Activated CD4-positive, alpha-beta T cell treated with anti-CD3 and anti-CD28 coated beads for 24 hours (primary cell): ENCODE measurements around the gene ADD2.

ENCODE experiments used
- DNase-seq, 2 donors: peaks; one replicate each; pipeline ENCODE4 v3.0.0-alpha.2; 2020; ENCODE audit warnings: low read depth in 2 of 2

The ADD2 gene

DNA sequence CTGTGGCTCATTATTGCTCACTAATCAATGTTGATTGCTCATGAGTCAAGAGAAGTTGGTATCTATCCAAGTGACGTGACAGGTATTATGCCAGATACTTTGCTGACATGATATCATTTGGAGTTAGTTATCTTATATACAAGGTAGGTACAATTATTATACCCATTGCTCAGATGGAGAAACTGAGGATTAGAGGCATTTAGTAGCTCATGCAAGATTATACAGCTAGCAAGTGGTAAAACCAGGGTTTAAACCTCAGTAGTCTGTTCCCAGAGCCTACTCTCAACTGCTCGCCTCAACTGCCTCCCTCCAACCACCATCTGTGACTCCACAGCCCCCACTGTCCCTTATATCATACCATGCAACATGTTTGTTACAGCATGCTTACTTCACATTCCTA is 16.3 kb upstream of the ADD2 start:
- DNase-seq: no peak

DNA sequence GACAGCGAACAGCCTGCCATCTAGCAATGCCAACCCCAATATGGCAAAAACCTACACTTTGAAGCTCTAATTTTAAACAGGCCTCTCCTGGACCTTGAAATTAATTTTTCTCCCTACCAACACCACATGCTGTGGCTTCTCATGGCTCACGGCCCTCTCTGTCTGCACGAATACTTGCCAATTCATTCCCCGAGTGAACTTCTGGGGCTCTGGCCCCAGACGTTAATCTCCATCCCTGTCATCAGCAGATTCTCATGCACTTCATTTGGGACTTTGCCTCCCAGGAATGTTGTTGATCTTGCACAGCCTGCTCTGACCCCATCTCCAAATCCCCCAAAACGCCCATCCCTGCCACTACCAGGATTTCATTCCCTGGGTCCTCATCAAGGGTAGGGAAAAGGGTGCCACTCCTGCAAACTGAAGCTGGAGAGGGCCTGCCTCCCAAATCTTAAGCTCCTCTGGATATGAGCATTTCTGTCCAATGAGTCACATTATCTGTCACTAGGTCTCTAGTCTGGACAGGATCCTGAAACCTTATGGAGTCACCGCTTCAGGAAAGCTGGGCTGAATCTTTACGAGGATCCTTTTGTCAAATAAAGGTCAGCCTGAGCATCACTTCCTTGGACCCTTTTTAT is 12.0 kb upstream of the ADD2 start:
- DNase-seq: no peak

DNA sequence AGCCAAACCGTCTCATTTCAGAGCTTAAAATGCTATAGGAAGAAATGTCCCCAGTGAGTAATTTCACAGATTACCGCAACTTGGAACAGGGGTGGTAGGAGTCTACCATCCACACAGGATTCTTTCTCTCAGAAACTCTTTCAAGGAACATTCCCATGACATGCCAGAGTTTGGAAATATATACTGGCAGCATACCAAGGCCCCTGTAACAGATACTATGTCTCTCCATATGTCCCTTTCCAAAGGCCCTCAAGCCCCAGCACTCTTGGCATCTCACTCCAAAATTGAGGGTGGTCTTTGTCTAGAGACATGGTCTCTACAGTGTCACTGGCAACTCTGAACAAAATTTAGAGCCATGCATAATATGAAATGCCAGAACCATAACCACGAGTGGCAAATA is 11.5 kb upstream of the ADD2 start:
- no peak for DNase-seq

DNA sequence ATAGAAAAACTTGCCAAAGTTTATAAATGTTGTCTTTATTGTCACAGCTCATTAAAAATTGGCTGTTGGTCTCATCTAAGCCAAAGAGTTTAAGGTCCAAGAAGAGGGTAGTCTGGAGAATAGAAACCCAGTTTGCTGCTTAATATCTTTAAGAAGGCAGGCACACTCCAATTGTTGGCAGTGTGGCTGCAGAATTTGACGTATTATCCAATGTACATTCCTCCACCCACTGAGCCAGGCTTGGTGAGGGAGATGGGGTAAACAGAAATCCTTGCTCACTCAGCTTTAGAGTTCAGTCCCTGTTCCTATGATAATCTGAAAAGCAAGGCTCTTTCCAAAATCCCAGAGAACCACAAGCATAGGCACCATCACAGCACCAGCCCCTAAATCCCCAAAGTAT is 10.7 kb upstream of the ADD2 start:
- no peak for DNase-seq

DNA sequence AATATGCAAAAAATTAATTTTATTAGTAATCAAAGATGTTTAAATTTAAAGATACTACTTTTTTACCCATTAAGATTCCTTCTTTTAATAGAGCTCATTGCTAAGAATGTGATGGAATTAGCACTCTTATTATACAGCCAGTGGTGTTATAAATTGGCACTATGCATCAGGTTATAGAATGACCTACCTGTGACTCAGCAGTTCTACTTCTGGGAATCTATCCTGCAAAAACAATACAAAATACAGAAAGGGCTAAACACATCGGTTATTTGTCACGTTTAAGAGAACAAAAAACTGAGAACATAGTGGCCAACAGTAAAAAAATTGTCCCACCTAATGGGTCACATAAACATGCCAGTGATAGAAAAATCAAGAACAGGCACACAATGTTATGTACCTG is 9.4 kb upstream of the ADD2 start:
- no peak for DNase-seq

DNA sequence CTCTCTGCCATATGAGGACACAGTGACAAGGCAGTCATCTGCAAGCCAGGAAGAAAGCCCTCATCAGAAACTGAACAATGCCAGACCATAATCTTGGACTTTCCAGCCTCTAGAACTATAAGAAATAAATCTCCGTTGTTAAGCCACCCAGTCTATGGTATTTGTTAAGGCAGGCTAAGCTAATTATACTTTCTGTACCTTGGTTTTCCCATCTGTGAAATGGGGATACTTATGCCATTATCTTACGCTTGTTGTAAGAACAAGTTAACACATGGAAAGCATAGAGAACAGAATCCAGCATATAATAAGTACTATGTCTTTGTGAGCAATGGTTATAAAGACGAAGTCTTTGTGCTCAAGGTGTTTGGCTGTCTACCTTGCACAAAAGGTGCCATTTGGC is 8.3 kb upstream of the ADD2 start:
- DNase-seq: no peak

DNA sequence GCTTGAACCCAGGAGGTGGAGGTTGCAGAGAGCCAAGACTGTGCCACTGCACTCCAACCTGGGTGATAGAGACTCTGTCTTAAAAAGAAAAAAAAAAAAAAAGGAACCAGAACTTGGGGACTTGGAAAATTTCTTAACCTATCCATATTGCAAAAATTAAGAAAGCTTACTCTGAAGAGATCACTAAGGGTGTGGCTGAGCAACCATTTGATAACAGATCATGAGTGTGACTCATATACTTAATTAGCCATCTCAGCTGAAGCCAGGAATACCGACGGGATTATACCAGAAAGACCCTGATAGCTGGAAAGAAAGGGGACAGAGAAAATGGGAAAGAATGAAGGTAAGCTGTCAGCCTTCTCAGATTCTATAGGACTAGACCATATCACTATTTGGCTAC is 7.1 kb upstream of the ADD2 start:
- no peak for DNase-seq

DNA sequence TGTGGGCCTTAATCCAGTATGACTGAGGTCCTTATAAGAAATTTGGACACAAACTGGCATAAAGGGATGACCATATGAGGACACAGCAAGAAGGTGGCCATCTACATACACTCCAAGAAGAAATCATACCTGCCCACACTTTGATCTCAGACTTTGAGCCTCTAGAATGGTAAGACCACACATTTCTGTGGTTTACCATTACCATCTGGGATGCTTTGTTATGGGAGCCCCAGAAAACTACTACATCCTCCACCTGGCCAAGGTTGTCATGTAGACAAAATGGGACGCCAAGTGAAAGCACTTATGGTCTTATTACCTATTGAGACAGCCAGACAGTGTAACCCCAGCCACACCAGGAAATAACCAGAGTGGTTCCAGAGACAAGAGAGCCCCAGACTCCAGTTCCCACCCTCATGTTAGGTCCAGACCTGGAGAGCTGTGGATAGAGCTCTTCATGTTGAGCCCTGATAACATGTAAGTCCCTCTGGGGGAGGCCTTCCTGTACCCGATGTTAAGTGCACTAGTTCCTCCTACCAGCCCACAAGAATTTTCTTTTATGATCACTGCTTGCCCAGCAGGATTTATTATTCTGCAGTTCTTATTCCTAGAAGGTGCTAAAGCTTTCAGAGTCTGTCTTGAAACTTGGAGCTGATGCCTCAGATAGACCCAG is 4.6 kb upstream of the ADD2 start:
- DNase-seq: no peak

DNA sequence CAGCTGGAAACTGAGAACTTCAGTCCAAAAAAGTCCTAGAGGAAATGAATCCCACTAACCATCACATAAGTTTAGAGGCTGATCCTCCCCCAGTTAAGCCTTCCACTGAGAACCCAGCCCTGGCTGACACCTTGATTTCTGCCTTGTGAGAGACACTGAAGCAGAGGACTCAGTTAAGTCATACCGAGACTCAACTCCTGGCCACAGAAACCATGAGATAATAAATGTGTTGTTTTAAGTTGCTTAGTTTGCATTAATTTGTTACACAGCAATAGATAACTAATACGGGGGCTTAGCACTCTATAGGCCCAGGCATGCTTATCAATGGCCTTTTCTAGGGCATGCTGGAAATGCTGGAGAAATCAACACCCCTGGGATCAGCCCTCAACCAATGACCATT is 3.4 kb upstream of the ADD2 start:
- no peak for DNase-seq

DNA sequence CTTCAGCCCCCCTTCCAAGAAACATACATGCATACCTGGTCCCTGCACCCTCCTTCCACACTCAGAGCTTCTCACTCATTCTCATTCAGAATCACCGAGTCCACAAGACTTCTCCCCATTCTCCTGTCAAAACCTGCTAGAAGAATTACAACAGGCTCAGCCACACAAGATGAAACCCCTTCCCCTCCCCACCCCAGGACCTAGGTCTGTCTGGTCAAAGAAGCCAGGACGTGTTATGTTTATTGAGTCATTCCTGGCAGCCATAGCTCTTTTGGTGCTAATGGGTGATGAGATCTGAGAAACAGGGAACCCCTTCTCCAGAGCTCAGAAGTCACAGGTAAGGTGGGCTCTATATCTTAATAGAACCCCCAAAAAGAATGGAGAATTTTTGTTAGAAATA is 1.4 kb upstream of the ADD2 start:
- no peak for DNase-seq

DNA sequence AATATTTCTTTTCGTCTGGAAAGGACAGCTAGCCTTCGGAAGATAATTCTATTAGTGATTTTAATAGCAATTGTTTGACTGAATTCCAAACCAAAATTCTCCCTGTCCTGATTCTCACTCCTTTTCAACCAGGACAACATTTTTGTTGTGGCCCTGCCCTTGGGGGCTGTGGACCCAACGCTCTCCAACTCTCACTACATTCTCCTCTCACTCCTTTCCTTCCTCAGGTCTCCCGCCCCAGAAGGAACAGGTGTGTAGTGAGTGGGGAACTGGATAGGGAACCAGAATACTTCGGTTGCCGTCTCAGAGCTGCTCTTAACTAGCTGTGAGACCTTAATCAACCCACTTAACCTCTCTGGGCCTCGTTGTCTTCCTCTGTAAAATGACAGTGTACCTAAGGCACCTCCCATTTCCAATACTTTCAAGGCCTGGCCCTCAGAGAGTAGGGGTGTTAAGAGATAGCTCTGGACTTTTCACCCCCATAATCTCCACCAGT is 638 bp upstream of the ADD2 start:
- DNase-seq: no peak

DNA sequence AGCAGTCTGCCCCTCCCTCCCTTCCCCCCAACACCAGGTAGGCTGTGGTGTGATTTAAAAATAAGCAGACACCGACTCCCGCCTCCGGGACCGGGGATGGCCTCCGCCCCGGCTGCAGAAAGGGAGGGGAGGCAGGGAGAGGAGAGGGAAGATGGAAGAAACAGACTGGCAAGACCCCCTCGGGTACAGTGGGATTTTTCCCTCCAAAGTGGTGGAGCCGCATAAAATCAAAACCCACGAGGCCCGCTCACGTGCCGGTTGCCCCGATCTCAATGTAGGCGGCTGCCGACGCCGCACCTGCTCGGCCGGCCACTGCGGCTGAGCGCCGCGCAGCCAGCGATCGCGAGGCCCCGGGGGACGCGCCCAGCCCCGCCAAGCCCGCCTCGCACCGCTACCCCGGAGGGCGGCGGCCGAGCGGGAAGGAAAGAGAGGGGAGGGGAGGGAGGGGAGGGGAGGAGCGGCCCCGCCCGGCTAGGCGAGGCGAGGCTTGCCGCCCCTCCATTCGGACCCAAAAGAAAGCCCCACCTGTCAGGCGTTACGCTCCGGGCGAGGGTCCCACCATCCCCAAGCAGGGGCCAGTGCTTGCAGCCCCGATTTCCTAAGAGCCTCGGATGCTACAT is 811 bp downstream of the ADD2 start:
- no peak for DNase-seq

DNA sequence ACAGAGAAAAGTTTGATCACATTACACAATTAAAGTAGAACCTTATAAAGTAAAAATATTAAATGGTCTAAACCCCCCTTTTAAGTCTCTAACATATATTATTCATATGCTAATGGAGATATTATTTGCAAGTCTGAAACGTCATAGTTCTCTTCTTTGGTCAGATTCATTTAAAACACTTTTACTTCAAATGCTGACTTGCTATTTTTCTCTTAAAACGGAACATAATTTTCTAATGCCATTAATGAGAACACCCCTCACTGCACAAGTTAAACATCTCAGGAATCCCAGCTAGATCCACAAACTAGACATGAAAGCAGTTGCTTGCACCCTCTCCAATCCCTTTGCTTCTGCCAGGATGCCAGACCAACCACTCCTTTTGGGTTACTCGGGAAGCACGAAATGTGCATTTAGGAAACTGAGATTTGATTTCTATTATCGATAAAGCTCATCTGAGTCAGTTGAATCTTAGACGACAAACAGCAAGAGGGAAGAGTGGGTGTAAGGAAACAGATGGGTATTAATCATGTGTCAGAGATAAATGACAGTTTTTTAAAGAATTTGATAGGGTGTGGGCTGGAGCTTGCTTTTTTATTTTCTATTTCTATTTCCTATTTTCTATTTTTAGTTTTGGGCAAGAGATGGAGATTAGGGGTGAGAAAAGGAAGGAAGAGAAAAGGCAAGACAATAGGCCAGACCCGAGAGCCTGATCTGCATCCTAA is 1.5 kb downstream of the ADD2 start:
- DNase-seq: no peak

DNA sequence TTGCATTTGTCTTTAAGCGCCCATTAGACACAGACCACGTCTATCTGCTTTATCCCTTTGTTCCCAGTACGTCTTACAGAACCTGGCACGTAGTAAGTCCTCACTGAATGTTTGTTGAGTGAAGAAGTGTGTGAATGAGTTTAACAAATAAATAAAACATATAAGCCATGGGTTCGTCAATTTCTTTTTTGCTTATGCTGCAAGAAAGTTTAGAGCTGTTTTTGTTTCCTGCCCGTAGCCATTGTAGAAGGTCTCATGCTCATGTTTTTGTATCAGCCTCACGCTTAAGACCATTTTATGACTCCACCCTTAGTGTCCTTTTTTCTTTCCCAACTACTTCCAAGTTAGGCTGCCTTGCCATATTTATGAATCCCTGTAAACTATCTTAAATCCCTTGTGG is 2.5 kb downstream of the ADD2 start:
- DNase-seq: no peak

DNA sequence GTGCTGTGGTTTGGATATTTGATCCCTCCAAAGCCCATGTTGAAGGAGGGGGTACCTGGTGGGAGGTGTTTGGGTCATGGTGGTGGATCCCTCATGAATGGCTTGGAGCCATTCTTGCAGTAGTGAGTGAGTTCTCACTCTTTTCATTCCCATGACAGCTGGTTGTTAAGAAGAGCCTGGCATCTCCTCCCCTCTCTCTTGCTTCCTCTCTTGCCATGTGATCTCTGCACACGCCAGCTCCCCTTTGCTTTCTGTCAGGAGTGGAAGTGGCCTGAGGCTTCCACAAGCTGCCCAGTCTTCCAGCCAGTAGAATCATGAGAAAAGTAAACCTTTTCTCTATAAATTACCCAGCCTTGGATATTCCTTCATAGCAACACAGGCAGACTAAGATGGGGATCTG is 8.6 kb downstream of the ADD2 start:
- no peak for DNase-seq

DNA sequence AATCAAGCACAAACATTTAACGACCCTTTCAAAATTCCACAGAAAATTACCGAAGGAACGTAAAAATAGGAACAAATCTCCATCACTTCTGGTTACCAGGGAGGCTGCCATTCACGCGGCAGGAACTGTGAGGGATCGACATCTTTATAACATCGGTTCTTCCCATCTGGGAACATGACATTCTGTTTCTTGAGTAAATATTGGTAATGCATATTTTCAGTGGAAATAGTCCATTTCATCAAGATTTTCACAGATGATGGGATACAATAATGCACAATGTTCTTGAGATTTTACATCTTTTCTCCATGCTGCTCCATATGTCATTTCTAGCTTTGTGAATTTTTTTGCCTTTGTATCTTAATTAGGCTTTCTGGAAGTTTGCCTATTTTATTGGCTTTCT is 10.0 kb downstream of the ADD2 start:
- DNase-seq: no peak

DNA sequence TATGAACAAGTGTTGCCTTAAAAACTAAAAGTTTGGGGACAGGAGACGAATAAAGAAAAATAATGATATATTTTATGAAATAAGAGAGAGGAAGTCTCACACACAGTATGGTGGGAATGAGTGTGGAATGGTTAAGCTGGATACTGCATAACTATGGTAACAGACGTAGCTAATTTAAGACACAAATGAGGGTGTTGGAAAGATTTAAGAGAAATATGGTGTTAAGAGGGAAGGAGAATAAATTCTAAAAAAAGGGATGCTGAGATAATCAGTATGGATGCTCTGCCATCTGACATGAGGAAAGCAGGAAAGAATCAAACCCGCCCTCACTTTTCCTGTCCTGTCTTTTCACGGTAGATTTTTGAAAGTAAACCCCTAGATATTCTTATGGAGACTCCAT is 10.6 kb downstream of the ADD2 start:
- DNase-seq: no peak

DNA sequence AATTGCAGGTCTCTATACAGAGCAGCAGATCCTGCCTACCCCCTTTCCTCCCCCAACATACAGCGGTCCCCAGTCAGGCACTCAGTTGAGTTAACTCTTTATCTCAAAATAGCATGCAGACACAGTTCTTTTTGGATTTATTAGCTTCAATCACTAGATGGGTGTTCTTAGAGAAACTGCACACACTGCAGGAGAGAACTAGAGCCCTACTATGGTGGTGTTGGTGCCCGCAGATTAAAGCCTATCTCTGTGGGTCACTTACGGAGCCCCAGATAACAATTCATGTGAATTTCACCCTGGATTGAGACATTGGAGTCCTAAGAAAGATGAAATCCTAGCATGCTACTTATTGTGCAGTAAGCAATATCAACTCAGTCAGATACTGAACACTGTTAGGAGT is 11.9 kb downstream of the ADD2 start:
- DNase-seq: no peak

DNA sequence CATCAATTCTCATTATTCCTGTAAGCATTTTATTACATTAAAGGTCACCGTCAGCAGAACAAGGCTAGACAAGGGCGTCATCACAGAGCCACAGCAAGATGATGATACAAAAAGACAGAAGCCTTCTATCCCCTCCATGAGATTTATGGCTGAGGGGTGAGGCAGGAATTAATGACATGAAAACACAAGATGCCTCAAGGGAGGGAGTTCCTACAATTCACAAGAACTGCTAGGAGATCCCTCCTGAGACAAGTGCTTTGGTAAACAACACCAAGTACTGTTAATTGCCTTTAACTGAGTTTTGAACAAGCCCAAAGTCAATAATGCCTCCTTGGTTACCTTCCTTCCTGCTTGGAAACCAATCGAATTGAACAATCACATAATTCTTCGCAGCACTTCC is 14.1 kb downstream of the ADD2 start:
- no peak for DNase-seq

DNA sequence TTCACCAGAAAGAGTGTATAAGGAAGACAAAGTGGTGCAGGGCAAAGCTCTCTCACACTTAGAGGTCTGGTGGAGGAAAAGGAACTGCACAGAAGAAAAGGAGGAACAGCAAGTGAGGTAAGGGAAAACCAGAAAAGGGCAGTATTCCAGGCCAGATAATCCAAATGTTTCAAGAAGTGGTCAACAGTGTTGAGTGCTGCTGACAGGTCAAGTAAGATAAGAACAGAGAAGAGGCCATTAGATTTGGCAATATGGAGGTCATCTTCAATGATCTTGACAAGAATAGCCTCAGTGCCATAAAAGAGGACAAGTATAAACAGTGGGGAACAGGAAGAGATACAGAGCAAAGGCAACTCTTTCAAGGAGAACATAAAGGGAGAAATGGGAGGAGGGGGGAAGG is 15.0 kb downstream of the ADD2 start:
- no peak for DNase-seq

DNA sequence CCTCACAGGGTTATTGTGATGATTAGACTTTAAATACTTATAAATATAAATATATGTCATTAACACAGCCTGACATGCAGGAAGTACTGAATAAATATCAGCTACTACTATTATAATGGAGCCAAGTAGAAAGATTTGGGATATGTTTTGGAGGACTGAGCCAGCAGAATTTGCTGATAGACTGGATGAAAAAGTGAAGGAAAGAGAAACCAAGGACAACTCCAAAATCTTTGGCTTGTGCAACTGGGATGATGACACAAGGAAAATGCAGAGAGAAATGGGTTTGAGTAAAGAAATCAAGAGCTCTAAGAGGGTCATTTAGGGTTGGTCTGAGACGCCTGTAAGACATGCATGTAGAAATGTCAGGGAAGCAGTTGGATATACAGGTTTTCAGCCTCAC is 15.6 kb downstream of the ADD2 start:
- DNase-seq: no peak

DNA sequence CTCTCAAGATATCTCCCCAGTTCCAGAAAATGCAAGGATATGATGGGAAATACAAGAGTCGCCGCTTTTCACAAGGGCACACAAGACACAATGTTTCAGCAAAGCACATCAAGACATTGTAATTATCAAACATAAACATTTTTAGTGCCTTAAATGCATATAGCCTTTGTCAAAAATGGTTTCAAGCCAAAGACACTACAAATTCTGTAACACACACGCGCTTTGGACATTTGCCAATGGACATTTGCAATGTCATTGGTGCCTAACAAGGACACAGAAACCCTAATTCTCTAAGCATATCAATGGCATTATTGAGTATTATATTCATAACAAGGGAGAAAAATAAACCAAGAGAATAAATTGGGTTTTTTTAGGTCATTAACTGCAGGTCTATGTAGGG is 16.1 kb downstream of the ADD2 start:
- DNase-seq: no peak

DNA sequence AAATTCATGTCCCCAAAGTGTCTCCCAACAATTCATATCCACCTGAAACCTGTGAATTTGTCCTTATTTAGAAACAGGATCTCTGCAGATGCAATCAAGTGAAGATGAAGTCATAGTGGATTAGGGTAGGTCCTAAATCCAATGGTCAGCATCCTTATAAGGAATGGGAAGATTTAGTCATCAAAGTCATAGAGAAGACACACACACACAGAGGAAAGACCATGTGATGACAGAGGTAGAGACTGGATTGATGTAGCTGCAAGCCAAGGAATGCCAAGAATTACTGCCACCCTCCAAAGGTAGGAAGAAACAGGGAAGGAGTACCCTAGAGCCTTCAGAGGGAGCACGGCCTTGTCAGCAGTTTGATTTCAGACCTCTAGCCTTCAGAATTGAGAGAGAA is 17.7 kb downstream of the ADD2 start:
- no peak for DNase-seq
